GM12801 (cell line): ENCODE measurements around the gene NNT.

Experiments
- CTCF ChIP-seq: IDR thresholded peaks from one replicate; pipeline ENCODE4 v1.5.1; 2011; ENCODE audit warnings: control low read depth; ENCODE audit not compliant: insufficient read length; ENCODE audit errors: extremely low read depth

The NNT gene

GRCh38 chr5:43636076-43636475 is 33.1 kb downstream of the NNT start:
- no peak for TF ChIP-seq CTCF

- no peak for TF ChIP-seq CTCF
Measured at GRCh38 chr5:43637416-43637815, 34.4 kb downstream of the NNT start.

- TF ChIP-seq CTCF: no peak
Measured at GRCh38 chr5:43638107-43638506, 35.1 kb downstream of the NNT start.

DNA sequence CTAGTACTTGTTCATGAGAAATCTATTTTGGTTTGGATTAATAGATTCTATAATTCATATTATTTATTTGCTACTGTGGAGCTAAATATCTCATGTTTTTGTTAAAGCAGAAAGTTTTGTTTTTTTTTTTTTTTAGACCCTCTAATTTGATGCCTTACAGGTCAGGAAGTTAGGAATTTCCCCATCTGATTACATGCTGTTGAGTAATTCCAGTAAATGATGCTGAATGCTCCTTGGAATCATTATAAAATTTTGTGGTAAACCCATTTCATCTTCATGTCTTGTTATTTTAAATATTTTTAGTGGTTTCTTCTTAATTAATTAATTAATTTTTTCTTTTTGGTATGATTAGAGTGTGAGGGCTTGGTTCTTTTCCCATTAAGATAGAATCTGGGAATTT is 35.6 kb downstream of the NNT start:
- no peak for TF ChIP-seq CTCF

DNA sequence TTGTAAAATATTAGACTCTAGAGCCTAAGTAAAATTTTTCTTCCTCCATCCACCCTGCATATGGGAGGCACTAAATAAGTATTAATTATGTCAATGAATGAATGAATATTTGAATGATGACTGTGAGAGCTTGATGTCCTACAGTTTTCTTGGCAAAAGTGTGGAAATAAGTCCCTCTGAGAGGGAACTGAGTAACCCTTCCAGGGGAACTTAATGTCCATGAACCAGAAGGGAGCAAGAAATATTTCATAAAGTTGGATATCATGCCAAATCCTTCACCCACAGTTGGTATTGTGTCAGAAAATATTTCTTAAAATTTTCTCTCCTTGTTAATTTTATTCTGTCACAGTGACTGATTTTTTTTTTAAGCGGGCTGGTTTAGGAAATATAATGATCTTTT is 36.6 kb downstream of the NNT start:
- TF ChIP-seq CTCF: no peak

- TF ChIP-seq CTCF: no peak
Measured at GRCh38 chr5:43642428-43642827, 39.4 kb downstream of the NNT start.

GRCh38 chr5:43643327-43643726 is 40.3 kb downstream of the NNT start:
- TF ChIP-seq CTCF: no peak

GRCh38 chr5:43643750-43644149 is 40.8 kb downstream of the NNT start:
- no peak for TF ChIP-seq CTCF
